HEK293 (cell line): Measurements from ENCODE around the gene MAPK14.

Experiments
- CTCF ChIA-PET: fragments of 350-600 bp; formaldehyde crosslinking; extraction: SDS; loops from one replicate; lab custom pipeline; 2021; ENCODE audit warnings: antibody characterized with exemption; lab: Yijun Ruan, JAX
- POLR2A ChIA-PET: fragments of 300-600 bp; formaldehyde crosslinking; extraction: SDS; loops from one replicate; lab custom pipeline; 2020; ENCODE audit warnings: antibody characterized with exemption, inconsistent platforms; lab: Yijun Ruan, JAX
- H3K27ac ChIP-seq: fragments of 200-500 bp; sonication (Bioruptor generic); 2 replicates; pipeline ENCODE4 v1.5.1; 2014; ENCODE audit warnings: low read depth, low read length, control low read depth, inconsistent platforms; ENCODE audit errors: extremely low read depth
- H3K36me3 ChIP-seq, 2 experiments: fragments of 200-500 bp in 1 of 2; sonication (Bioruptor generic) in 1 of 2; 1 replicate in 1 of 2; 2 replicates in 1 of 2; pipeline ENCODE4 v1.5.1; 2014 to 2017; ENCODE audit warnings: inconsistent platforms in 2 of 2, low read length in 2 of 2; ENCODE audit not compliant: control insufficient read depth in 2 of 2, insufficient read depth in 1 of 2
- H3K4me1 ChIP-seq: fragments of 200-500 bp; sonication (Bioruptor generic); 2 replicates; pipeline ENCODE4 v1.5.1; 2014; ENCODE audit warnings: mild to moderate bottlenecking, low read length, inconsistent platforms; ENCODE audit not compliant: control insufficient read depth, insufficient read depth
- H3K4me3 ChIP-seq: 2 replicates; pipeline ENCODE4 v1.5.1; 2011; ENCODE audit warnings: low read depth, mild to moderate bottlenecking, control low read depth, low read length, moderate library complexity
- H3K9me3 ChIP-seq: fragments of 200-500 bp; sonication (Bioruptor generic); 2 replicates; pipeline ENCODE4 v1.5.1; 2014; ENCODE audit warnings: low read depth, low read length, inconsistent platforms; ENCODE audit not compliant: control insufficient read depth, insufficient read depth
- HIC1 ChIP-seq: fragments of 450-650 bp; formaldehyde crosslinking; IDR thresholded peaks from 2 replicates; pipeline ENCODE4 v1.5.1; 2016; ENCODE audit warnings: missing biosample characterization, missing genetic modification characterization
- HOXD13 ChIP-seq: sonication (generic); formaldehyde crosslinking; IDR thresholded peaks from 2 replicates; pipeline ENCODE4 v1.8.0; 2022; ENCODE audit warnings: missing genetic modification reagents, borderline replicate concordance
- KLF9 ChIP-seq: fragments of 450-650 bp; formaldehyde crosslinking; IDR thresholded peaks from 2 replicates; pipeline ENCODE4 v1.5.1; 2016; ENCODE audit warnings: missing biosample characterization, missing genetic modification characterization, low read depth
- SCRT2 ChIP-seq: fragments of 450-650 bp; formaldehyde crosslinking; IDR thresholded peaks from 2 replicates; pipeline ENCODE4 v1.5.1; 2016; ENCODE audit warnings: missing biosample characterization, missing genetic modification characterization
- ZBTB48 ChIP-seq: fragments of 450-650 bp; formaldehyde crosslinking; IDR thresholded peaks from 2 replicates; pipeline ENCODE4 v1.5.1; 2016; ENCODE audit warnings: missing biosample characterization, missing genetic modification characterization
- ZBTB7A ChIP-seq: fragments of 450-650 bp; formaldehyde crosslinking; IDR thresholded peaks from 2 replicates; pipeline ENCODE4 v1.5.1; 2016; ENCODE audit warnings: low read depth, missing biosample characterization, missing genetic modification characterization
- ZNF114 ChIP-seq: fragments of 450-650 bp; formaldehyde crosslinking; IDR thresholded peaks from 2 replicates; pipeline ENCODE4 v1.5.0; 2017; ENCODE audit warnings: missing biosample characterization, missing genetic modification characterization
- ZNF221 ChIP-seq: fragments of 450-650 bp; formaldehyde crosslinking; IDR thresholded peaks from 2 replicates; pipeline ENCODE4 v1.5.1; 2017; ENCODE audit warnings: missing biosample characterization, missing genetic modification characterization, borderline replicate concordance
- ZNF350 ChIP-seq: fragments of 450-650 bp; formaldehyde crosslinking; IDR thresholded peaks from 2 replicates; pipeline ENCODE4 v1.5.0; 2017; ENCODE audit warnings: missing biosample characterization, mild to moderate bottlenecking, missing genetic modification characterization
- ZNF394 ChIP-seq: fragments of 450-650 bp; formaldehyde crosslinking; IDR thresholded peaks from 2 replicates; pipeline ENCODE4 v1.5.1; 2016; ENCODE audit warnings: missing biosample characterization, missing genetic modification characterization, mild to moderate bottlenecking, moderate library complexity, borderline replicate concordance
- ZNF585B ChIP-seq: fragments of 450-650 bp; formaldehyde crosslinking; IDR thresholded peaks from 2 replicates; pipeline ENCODE4 v1.5.1; 2016; ENCODE audit warnings: missing biosample characterization, missing genetic modification characterization
- ZNF664 ChIP-seq: fragments of 450-650 bp; formaldehyde crosslinking; IDR thresholded peaks from 2 replicates; pipeline ENCODE4 v1.5.1; 2016; ENCODE audit warnings: missing biosample characterization, missing genetic modification characterization
- ZNF777 ChIP-seq: fragments of 450-650 bp; formaldehyde crosslinking; IDR thresholded peaks from 2 replicates; pipeline ENCODE4 v1.5.1; 2017; ENCODE audit warnings: missing biosample characterization, missing genetic modification characterization, borderline replicate concordance
- ZNF837 ChIP-seq: fragments of 450-650 bp; formaldehyde crosslinking; IDR thresholded peaks from 2 replicates; pipeline ENCODE4 v1.5.1; 2016; ENCODE audit warnings: missing biosample characterization, missing genetic modification characterization
- ZSCAN5A ChIP-seq: fragments of 450-650 bp; formaldehyde crosslinking; IDR thresholded peaks from 2 replicates; pipeline ENCODE4 v1.5.1; 2016; ENCODE audit warnings: missing biosample characterization, missing genetic modification characterization
- TF ChIP-seq, protein P1 (sequence below): fragments of 450-650 bp; formaldehyde crosslinking; IDR thresholded peaks from 2 replicates; pipeline ENCODE4 v1.5.1; 2016; ENCODE audit warnings: missing biosample characterization, missing genetic modification characterization
- TF ChIP-seq, protein P2 (sequence below): fragments of 450-650 bp; formaldehyde crosslinking; IDR thresholded peaks from 2 replicates; pipeline ENCODE4 v1.5.1; 2016; ENCODE audit warnings: missing biosample characterization, missing genetic modification characterization
- TF ChIP-seq, protein P3 (sequence below): fragments of 450-650 bp; formaldehyde crosslinking; IDR thresholded peaks from 2 replicates; pipeline ENCODE4 v1.5.1; 2016; ENCODE audit warnings: missing biosample characterization, missing genetic modification characterization
- TF ChIP-seq, protein P4 (sequence below): fragments of 450-650 bp; formaldehyde crosslinking; IDR thresholded peaks from 2 replicates; pipeline ENCODE4 v1.5.1; 2016; ENCODE audit warnings: missing biosample characterization, missing genetic modification characterization

The MAPK14 gene

DNA sequence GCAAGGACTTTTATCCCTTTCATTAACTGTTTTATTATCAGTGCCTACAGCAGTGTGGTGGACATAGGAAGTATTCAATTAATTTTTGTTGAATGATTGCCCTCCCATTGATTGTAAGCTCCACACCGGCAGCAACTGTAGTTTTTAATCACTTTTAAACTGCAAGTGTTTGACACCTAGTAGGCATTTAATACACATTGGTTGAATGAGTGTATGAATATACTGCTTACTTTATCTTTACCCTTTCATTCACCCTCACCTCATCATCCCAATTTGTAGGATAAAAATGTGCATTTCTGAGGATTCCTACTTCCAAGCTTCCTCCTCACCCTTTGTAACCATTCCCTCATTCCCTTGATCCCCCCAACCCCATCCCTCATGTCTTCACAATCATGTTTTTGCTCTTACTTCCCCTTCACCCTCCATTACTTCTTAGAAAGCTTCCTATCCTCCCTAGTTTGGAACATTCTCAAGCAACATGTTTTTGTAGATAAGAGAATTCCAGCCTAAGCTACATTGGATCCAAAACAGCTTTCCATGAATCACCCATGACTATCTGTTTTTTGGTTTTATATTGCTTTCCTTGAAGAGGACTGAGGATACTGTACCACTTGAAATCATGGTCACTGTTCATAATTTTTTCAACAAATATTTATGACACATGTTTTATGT lies 2.2 kb upstream of the MAPK14 start (continued):
- TF ChIP-seq, protein P1, sequence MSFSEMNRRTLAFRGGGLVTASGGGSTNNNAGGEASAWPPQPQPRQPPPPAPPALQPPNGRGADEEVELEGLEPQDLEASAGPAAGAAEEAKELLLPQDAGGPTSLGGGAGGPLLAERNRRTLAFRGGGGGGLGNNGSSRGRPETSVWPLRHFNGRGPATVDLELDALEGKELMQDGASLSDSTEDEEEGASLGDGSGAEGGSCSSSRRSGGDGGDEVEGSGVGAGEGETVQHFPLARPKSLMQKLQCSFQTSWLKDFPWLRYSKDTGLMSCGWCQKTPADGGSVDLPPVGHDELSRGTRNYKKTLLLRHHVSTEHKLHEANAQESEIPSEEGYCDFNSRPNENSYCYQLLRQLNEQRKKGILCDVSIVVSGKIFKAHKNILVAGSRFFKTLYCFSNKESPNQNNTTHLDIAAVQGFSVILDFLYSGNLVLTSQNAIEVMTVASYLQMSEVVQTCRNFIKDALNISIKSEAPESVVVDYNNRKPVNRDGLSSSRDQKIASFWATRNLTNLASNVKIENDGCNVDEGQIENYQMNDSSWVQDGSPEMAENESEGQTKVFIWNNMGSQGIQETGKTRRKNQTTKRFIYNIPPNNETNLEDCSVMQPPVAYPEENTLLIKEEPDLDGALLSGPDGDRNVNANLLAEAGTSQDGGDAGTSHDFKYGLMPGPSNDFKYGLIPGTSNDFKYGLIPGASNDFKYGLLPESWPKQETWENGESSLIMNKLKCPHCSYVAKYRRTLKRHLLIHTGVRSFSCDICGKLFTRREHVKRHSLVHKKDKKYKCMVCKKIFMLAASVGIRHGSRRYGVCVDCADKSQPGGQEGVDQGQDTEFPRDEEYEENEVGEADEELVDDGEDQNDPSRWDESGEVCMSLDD (tag by site-specific recombination): no peak
- TF ChIP-seq, protein P2, sequence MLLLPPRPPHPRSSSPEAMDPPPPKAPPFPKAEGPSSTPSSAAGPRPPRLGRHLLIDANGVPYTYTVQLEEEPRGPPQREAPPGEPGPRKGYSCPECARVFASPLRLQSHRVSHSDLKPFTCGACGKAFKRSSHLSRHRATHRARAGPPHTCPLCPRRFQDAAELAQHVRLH: no peak
- TF ChIP-seq ZNF114 (no peak), ZNF585B (tag by site-specific recombination) (no peak), ZNF350 (no peak), ZNF664 (tag by site-specific recombination) (no peak)

GRCh38 chr6:36025932-36026327 lies 1.7 kb upstream of the MAPK14 start:
- Histone ChIP-seq H3K36me3 (no peaks in the 10 kb centered on the region), H3K27ac (no peak overlapping the region)
- TF ChIP-seq ZBTB48 (tag by site-specific recombination) (no peak), ZNF394 (no peak)
- TF ChIP-seq, all 188 proteins: peak for 0
- ChIA-PET POLR2A (no interaction called here), CTCF (interaction anchor here (0.7 to 7.0 kb wide), 15 partner anchors 8 to 1187 kb away, joined by 3 to 232 read pairs (median 6); no protein-coding TSS in a partner anchor)
- Histone ChIP-seq H3K4me1 (no peaks in the 10 kb centered on the region), H3K9me3 (no peaks in the 10 kb centered on the region), H3K4me3 (no peak overlapping the region)

DNA sequence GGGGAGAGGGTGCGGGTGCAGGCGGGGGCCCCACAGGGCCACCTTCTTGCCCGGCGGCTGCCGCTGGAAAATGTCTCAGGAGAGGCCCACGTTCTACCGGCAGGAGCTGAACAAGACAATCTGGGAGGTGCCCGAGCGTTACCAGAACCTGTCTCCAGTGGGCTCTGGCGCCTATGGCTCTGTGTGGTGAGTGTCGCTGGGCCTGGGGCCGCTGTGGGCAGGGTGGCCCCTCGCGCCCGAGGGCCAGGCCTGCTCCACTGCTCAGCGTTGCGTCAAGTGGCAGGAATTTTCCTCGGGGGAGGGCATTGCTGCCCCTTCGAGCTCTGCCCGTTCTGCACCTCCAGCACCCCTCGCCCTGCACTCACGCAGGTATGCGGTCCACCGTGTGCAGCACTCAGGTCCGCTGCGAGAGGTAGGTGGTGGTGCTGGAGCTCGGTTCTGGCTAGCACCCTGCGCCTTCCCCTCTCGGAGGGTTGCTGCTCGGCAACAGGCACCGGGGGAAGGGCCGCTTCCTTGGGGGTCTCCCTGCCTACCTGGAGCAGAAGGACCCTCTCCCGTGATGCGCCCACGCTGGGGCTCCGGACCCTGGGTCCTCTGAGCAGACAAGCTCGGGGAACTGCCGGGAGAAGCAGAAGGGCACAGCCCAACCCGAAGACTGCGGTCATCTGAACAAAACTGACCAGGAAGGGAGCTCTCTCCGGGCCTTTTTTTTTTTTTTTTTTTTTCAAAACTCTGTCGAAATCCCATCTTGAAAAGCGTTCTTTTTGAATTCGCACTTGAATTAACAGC lies 674 bp downstream of the MAPK14 start:
- Histone ChIP-seq H3K27ac (peak overlapping the region; percentile 90), H3K36me3 (no peaks in the 10 kb centered on the region), H3K4me1 (peaks cover 3% of the 10 kb centered on the region; the same call in 1 of the 2 replicates), H3K4me3 (peak overlapping the region; percentile 78), H3K9me3 (no peaks in the 10 kb centered on the region)
- POLR2A ChIA-PET: interaction anchor here (0.6 to 3.4 kb wide), 33 partner anchors 9 to 1326 kb away, joined by 3 to 32 read pairs (median 5); partner anchors contain the start of gene SRPK1
- CTCF ChIA-PET: interaction anchor here (0.5 to 7.0 kb wide), 32 partner anchors 7 to 680 kb away, joined by 3 to 232 read pairs (median 4); no protein-coding TSS in a partner anchor
- TF ChIP-seq ZBTB7A (peak; percentile 58; the same call in 1 of the 2 replicates), KLF9 (0 out of 2 replicates have a peak, but pooled peaks have one; percentile 20), SCRT2 (peak; percentile 84), ZNF221 (tag by site-specific recombination) (no peak), ZNF777 (no peak), ZSCAN5A (0 out of 2 replicates have a peak, but pooled peaks have one; percentile 33), HOXD13 (CRISPR knock-in tag) (0 out of 2 replicates have a peak, but pooled peaks have one; percentile 27), ZNF837 (tag by site-specific recombination) (0 out of 2 replicates have a peak, but pooled peaks have one; percentile 54), HIC1 (tag by site-specific recombination) (peak; percentile 67; the same call in 1 of the 2 replicates)
- TF ChIP-seq, protein P3, sequence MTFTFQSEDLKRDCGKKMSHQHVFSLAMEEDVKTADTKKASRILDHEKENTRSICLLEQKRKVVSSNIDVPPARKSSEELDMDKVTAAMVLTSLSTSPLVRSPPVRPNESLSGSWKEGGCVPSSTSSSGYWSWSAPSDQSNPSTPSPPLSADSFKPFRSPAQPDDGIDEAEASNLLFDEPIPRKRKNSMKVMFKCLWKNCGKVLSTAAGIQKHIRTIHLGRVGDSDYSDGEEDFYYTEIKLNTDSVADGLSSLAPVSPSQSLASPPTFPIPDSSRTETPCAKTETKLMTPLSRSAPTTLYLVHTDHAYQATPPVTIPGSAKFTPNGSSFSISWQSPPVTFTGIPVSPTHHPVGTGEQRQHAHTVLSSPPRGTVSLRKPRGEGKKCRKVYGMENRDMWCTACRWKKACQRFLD (tag by site-specific recombination): no peak
- TF ChIP-seq, protein P4, sequence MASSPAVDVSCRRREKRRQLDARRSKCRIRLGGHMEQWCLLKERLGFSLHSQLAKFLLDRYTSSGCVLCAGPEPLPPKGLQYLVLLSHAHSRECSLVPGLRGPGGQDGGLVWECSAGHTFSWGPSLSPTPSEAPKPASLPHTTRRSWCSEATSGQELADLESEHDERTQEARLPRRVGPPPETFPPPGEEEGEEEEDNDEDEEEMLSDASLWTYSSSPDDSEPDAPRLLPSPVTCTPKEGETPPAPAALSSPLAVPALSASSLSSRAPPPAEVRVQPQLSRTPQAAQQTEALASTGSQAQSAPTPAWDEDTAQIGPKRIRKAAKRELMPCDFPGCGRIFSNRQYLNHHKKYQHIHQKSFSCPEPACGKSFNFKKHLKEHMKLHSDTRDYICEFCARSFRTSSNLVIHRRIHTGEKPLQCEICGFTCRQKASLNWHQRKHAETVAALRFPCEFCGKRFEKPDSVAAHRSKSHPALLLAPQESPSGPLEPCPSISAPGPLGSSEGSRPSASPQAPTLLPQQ (tag by site-specific recombination): peak; percentile 49; the same call in 1 of the 2 replicates
